Tongue (tissue), 2 donors: ENCODE measurements around the gene PCSK6. TPM values are rescaled to one million over a fixed set of nuclear protein-coding genes. Genes with fewer than 3 reads are reported as not detected.
"Not testable (repeated sequence)": the region's sequence is repeated elsewhere in the genome, so short reads cannot be mapped to it uniquely, and the experiment has no call there.

Experiments used
- DNase-seq: peaks from one replicate; pipeline ENCODE4 v3.0.0-alpha.2; 2015
- total RNA-seq: library from RNA; depleted of rRNA; stranded (reverse); fragments of >200 nt; gene quantifications from one replicate; pipeline ENCODE4 v1.2.3, GENCODE V29; 2014

The PCSK6 gene
- total RNA-seq, 1 donor from 2014 or later: 10.6 TPM

GRCh38 chr15:101429646-101430045 is 59.9 kb downstream of the PCSK6 start:
- DNase-seq: no peak

GRCh38 chr15:101429191-101429590 is 60.3 kb downstream of the PCSK6 start:
- no peak for DNase-seq

- DNase-seq: no peak
Measured at GRCh38 chr15:101428758-101429157, 60.7 kb downstream of the PCSK6 start.

- DNase-seq: no peak
Measured at GRCh38 chr15:101427606-101428487, 61.7 kb downstream of the PCSK6 start.

- DNase-seq: no peak
Measured at GRCh38 chr15:101426761-101427333, 62.7 kb downstream of the PCSK6 start.

- DNase-seq: no peak
Measured at GRCh38 chr15:101425787-101426365, 63.6 kb downstream of the PCSK6 start.

- DNase-seq: no peak
Measured at GRCh38 chr15:101424984-101425383, 64.5 kb downstream of the PCSK6 start.

- DNase-seq: no peak
Measured at GRCh38 chr15:101420232-101420631, 69.3 kb downstream of the PCSK6 start.

- DNase-seq: not testable (repeated sequence)
Measured at GRCh38 chr15:101416475-101416874, 73.0 kb downstream of the PCSK6 start.

- DNase-seq: no peak
Measured at GRCh38 chr15:101413239-101413638, 76.3 kb downstream of the PCSK6 start.

GRCh38 chr15:101411581-101411980 is 77.9 kb downstream of the PCSK6 start:
- no peak for DNase-seq

GRCh38 chr15:101411085-101411484 is 78.4 kb downstream of the PCSK6 start:
- no peak for DNase-seq

GRCh38 chr15:101410612-101411011 is 78.9 kb downstream of the PCSK6 start:
- DNase-seq: no peak

GRCh38 chr15:101409621-101410020 is 79.9 kb downstream of the PCSK6 start:
- no peak for DNase-seq

GRCh38 chr15:101407966-101408775 is 81.3 kb downstream of the PCSK6 start:
- DNase-seq: no peak

- DNase-seq: no peak
Measured at GRCh38 chr15:101407439-101407838, 82.1 kb downstream of the PCSK6 start.

- no peak for DNase-seq
Measured at GRCh38 chr15:101406526-101407195, 82.8 kb downstream of the PCSK6 start.

GRCh38 chr15:101406036-101406435 is 83.5 kb downstream of the PCSK6 start:
- no peak for DNase-seq

GRCh38 chr15:101404245-101404644 is 85.3 kb downstream of the PCSK6 start:
- no peak for DNase-seq

- DNase-seq: not testable (repeated sequence)
Measured at GRCh38 chr15:101402883-101403282, 86.6 kb downstream of the PCSK6 start.

GRCh38 chr15:101401286-101401685 is 88.2 kb downstream of the PCSK6 start:
- no peak for DNase-seq

GRCh38 chr15:101399431-101399830 is 90.1 kb downstream of the PCSK6 start:
- no peak for DNase-seq
